Glomerular visceral epithelial cell (primary cell): ENCODE data around the gene RBMS1.

Source experiments
- DNase-seq: peaks from one replicate; pipeline ENCODE4 v3.0.0-alpha.2; 2016; ENCODE audit errors: extremely low spot score

RBMS1 gene

DNA sequence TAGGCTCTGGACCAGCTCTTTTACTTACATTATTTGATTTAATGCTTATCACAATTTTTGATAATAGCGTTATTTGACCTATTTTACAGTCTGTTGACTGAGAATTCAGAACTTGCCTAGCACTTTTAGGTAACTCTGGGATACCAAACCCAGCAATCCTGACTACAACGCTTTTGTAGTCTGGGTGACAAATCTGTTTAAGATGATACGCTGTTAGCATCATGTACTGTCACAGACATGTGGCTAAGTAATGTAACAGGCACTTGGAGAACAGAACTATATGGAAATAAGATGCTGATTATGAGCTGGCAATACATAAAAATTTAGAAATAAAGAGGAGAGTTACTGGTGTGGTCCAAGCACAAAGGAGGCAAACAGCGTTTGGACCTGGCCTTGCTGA is 130.6 kb downstream of the RBMS1 start:
- DNase-seq: no peak

DNA sequence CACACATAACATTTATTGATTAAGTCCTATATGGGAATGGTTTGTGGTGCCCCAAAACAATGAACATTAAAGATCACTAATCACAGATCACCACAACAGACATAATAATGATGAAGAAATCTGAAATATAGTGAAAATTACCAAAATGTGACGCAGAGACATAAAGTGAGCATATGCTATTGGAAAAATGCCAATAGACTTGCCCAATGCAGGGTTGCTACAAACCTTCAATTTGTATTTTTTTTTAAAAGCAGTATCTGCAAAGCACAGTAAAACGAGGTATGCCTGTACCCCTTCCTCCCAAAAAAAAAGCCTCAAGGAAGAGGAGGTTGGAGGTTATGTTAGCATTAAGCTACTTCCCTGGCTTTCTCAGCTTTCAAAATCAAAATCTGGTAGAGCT is 131.1 kb downstream of the RBMS1 start:
- DNase-seq: no peak

DNA sequence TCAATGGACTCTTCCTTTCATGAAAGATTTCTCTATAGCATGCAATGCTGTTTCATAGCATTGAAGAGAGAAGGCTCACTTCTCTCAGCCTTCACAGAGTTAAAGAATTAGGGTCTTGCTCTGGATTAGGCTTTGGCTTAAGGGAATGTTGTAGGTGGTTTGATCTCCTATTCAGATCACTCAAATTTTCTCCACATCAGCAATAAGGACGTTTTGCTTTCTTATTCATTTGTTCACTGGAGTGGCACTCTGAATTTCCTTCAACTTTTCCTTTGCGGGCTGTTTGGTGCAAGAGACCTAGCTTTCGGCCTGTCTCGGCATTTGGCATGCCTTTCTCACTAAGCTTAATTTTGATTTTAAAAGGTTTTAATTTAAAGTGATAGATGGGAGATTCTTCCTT is 131.6 kb downstream of the RBMS1 start:
- DNase-seq: no peak

DNA sequence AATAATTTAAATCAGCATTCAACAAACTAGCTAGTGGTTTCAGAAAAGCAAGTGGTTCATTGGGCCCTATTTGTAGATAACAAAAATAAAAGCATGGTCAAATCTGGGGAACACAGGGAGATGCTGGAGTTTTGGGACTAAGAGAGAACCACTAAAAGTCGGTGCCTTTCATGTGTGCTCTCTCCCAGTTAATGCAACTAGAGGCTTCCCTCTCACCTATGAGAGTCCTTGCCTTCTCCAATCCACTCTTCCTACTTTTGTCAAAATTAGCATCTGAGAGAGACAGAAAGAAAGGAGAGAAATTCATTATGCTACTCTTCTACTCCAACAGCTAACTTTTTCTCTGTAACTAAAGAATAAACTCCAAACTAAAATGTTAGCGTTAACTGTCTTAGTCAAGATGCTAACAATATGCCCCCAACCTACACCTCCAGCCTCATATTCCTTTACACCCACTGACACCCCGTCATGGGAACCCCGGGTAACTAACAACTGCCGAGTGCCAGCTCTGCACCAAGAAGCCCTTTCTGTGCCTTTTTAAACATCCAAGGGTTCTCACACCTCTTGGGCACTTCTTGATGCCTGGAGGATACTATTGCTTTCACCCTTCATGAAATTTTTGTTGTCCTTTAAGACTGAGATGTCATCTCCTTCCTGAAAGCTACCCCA is 133.4 kb downstream of the RBMS1 start:
- no peak for DNase-seq

DNA sequence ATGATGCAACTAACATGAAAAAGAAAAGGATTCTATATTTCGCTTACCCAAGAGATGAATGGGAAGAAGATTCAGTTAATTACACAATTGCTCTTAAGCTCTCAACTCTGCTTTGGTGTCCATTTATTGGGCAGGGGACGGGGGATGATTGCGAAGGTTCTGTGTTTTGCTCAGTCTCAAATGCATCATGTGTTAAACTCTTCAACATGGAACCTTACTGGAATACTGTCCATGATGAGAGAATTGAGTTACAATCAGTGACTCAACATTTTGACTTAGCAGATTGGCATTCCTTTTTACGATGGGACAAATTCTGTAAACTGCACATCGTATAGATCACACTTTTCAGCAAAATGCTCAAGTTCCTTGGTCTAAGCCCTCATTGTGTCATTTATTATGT is 135.6 kb downstream of the RBMS1 start:
- peak; percentile 20 for DNase-seq

DNA sequence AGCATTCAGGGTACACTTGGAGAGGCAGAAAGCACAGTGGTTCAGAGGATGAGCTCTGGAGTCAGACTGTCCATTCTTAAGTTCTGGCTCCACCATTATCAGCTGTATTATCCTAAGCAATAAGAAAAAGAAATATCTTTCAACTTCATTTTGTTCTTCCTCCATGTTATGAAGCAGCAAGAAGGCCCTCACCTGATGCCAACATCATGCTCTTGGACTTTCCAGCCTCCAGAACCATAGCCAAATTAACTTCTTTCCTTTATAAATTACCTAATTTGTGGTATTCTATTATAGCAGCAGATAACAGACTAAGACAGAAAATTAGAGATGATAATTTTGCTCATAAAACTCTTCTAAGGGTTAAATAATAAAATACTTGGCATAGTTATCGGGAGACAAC is 137.1 kb downstream of the RBMS1 start:
- DNase-seq: no peak

DNA sequence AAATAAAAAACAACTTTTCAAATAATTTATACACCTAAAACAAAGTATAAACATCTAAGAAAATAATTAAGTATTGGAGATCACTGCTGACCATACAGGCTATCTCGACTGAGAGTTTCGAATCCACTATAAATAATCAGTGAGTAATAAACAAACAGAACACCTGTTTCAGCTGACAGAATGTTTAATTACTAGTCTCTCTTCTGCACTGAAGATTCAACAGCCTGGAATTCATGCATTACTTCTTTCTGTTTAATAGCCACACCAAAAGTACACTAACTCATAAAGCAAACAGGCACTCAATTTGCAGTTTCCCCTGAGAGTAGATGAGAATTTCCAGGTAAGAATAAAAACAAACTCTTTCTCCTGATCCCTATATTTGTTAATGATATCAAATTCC is 138.5 kb downstream of the RBMS1 start:
- no peak for DNase-seq

DNA sequence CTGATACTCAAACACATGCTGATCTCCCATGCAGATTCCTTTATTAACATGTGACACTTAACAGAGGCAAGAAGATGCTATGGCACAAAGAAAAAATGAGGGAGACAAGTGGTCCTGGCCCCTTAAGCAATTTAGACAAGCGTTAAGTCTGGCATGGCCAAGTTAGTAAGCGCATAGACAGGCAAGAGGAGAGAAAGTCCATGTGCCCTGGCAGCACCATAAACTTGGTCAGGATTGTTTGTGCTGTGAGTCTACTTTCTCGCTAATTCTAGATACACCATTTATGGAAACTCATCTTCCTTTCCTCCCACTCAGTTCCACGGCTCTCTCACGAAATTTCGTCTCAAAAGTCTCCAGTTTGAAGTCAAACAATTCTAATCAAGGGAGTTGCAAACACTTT is 138.9 kb downstream of the RBMS1 start:
- no peak for DNase-seq

DNA sequence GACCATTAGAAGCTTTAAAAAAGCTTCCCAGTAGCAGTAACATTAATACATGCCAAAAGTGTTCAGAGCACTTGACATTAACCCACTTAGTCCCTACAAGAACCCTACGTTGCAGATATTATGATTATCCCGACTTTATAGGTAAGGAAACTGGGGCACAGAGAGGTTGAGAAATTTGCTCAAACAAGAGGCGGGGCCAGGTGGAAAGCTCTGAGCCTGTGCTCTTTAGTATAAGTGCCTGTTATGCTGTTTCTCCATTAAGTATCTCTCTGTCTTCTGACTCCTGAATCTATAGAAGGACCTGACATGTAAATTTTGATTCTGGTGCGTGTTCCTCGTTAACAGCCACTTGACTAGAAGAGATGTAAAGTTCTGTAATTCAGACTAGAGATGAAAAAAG is 139.8 kb downstream of the RBMS1 start:
- DNase-seq: no peak

DNA sequence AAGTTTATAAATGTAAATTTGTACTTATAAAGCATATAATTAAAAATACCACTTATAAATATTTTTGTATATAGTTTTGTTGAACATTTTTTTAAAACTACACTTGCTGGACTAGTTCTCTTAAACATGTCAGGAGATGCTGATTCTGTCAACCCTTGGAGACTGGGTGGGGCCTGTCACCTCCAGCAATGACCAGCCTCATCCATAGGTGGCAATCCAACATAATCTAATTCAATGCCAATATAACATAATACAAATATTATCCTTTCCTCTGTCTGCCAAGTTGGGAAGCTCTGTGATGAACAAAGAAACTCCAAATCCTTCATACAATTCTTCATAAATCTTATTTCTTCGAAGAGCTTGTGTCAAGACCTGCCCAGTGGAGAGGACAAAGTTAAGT is 140.4 kb downstream of the RBMS1 start:
- no peak for DNase-seq

DNA sequence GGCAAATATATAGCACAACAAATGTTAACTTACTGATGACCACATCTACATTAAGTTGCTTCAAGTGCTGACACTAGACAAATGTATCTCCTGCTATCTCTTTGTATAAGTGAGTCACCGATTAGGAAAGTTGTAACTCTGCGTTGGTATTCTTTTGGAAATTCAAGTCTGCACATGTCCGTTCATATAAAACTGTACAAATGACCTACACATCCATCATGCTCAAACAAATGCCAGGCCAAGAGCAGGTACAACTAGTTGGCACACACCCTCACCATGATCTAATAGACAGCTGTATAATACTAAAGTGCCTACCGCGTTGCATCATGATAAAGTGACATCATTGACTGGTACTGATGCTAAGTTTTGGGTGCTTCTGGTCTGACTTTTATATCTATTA is 141.1 kb downstream of the RBMS1 start:
- DNase-seq: peak; percentile 17

DNA sequence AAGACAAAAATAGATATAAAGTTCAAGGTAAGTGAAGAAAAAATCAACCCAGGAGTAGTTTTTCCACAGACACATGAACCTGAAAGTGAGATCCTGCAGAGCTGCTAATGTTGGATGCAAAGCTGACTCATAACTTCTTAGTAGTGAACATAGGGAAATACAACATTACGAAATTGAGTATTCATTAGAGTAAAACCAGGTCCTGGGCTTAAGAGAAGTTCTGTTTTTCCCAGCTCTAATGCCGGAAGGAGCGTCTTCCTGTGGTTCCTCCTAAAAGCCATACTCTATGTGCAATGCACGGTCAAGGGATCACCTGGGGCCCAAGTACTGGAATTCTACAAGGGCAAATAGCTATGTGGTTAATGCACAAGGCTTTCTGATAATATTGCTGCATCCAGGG is 141.7 kb downstream of the RBMS1 start:
- peak; percentile 61 for DNase-seq

DNA sequence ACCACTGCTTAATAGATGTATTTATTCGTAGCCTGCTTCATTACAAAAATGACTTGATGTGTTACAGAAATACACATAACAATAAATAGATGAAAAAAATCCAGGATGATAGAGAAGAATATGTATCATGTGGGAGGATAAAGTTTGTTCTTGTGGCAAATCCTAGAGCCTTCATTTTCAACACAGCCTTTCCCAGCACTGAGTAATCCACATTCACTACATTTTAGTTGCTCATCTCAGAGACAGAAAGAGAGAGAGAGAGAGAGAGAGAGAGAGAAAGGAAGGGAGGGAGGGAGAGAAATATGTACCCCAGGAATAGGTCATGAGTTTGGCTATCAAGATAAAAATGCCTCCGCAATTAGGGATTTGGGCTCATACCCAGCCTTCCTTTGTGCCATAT is 144.3 kb downstream of the RBMS1 start:
- no peak for DNase-seq

DNA sequence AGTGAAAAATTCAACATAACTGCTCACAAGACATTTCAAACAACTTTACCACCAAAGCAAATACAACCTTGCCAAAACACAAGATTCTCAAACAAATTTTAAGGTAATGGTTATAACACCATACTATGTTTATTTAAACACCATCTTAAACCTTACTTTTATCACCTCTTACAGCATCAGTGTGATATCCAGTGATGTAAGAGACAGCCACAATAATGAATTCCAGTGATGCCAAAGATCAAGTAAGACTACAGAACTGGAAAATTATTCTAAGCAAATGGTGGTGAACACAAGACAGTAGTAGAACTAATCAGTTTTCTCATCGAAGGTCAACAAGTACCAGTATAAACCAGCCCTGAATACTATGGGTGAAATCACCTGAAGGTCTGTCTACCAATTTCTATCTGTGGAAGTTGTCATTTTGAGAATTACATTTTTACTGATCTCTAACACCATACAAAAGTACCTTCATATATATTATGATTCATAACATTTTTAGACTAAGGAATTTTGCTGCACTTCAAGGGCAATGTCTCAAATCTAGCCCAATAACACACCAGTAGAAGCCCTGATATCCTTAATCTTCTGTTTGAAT is 146.2 kb downstream of the RBMS1 start:
- peak; percentile 23 for DNase-seq

DNA sequence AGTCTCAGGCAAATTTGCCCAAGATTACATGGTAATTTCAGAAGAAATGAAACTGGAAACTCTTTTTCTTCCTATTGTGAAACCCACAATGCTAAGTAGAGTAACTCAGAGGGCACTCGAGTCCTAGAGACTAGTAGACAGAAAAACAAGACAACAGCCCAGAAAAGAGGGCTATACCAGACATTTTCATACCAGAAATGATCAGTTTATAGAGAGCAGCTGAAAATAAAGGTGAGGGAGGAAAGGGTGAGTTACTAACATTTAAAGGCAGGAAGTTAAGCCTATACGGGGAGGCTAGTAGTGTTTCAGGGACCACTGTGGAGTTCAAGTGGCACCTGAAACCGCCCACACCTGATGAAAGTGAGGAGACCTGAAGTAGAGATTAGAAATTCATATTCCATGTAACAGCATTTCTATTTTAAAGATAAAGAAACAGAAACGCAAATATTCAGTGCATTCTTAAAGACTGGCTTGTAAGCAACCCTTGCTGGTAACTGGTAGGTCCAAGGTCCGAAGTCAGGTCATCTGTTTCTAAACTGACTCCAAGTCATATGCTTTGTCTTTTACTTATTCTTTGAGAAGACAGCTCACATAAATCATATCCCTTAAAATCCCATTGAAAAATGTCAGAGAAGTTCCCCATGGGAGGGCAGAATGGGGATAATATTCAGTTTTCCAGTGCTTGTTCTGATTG is 148.4 kb downstream of the RBMS1 start:
- no peak for DNase-seq

DNA sequence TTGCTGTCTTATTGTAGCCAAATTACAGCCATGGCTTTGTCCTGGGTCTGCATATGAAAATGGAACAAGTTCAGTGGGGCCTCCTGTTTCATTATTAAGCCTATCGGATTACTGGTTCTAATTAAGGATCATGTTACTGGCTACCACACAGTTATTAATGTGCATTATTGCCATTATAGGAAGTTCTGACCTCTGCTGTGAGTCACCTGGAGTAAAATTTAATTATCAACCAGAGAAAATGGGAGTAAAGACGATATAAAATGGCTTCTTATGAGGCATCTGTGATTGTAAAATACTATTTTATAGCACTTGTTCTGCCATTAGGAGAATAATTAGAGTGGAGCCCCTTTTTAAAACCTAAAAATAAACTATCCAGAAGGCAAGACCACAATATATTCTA is 150.2 kb downstream of the RBMS1 start:
- no peak for DNase-seq

DNA sequence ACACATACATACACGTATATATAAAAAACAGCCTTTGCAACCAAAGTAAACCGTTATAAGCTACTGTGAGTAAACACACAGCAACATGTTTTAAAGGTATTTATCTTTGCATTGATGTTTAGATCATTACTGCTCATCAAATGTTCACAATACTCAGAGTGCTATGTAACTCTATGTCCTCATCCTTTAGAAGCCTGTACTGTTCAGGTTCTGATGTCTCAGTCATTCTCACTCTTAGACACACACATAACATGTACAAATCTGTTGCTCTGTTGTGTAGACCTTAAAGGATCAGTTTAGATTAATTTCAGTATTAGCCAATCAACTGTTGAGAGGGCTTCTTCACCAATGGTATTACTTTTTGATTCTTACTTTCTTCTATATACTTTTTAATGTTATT is 153.9 kb downstream of the RBMS1 start:
- no peak for DNase-seq

DNA sequence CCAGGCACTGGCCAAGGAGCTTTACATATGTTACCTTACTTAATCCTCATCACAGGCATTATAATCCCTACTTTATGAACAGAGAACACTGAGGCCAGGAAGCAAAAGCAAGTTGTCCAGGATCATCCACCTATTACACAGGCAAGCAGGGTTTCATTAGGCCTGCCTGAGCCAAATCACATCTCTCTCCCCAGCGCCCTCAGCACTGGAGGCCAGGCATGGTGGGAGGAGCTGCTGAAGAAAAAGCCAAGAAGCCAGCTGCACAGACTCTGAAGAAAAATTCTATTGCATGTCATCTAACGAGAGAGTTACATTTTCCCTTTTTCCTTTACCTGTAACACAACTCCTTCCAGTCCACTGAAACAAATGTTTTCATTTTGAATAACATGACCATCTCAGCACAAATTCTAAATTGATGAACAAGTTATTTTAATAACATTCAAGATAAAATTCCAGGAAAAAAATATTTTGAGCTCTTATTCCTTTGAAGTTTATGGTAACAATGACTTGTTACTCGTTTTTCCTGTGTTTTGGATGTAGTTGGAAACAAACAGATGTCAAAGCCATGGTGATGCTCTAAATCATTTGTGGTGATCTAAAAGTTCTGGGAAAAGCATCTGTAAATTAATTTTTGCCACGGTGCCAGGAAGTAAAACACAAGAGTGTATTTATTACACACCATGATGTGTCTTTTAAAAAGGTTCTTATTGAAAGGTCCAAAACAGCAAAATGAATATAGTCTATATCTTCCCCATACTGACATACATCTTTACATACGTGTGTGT is 154.5 kb downstream of the RBMS1 start:
- DNase-seq: no peak

DNA sequence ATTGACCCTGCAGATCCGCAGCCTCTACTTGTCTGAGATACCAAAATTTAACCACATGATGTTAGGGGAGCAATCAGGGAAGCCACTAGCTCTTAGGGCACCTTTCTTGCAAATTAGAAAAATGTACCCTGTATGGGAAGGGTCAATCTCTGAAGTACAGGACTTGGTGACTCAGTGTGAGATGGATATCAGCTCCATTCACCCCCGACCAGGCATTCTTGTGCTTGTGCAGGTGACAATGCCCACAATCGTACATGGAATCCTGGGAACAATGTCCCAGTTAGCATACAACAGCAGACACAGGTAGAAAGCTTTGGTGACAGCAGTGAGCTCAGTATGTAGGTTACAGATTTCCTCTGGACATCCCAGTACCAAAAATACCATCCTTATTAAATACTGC is 155.9 kb downstream of the RBMS1 start:
- no peak for DNase-seq

DNA sequence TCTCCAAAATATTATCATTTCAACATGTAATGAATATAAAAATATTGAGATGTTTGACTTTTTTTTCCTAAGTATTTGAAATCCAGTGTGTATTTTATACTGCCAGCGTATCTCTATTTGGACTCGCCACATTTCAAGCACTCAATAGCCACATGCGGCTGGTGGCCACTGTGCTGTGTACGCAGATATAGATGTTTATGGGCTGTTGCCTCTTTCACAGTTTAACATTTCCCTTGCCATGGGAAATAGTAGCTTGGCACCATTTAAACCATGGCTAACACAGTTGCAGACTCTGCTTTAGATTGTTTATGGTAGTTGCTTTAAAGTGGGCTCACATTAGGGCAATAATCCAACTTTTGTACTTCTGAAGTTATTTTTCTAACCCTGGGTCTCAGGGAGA is 157.0 kb downstream of the RBMS1 start:
- DNase-seq: no peak

DNA sequence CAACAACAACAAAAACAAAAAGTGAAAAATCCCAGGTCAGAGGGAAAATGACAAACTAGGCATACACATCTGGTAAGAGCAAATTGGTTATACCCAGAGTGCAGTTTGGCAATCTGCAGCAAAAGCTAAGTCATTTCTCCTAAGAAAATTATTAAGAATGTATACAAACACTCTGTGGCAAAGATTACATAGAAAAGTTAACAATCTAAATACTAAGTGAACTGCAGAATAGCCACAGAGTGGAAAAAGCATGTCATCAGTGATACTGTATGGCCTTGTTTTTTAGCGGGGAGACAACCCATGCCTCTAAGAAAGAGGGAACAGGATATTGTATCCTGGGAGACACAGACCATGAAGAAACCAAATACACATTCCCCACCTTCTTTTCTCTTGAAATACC is 157.5 kb downstream of the RBMS1 start:
- no peak for DNase-seq

DNA sequence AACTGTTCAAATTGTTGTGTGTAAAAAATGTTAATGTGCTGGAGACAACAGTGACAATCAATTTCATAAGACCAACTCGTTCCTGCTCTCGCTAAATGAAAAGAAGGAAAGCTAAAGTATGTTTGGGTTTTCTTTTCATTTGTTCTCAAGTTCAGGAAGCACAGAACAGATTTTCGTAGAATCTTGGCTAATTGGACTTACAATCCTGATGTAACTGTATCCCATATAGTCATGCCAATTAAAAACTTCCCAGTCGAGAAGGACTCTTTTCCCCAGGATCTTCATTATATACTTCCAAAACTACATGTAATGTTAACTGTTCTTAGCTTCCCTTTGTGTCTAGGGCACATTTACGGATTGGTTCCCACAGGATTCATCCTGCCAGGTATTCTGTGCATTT is 158.2 kb downstream of the RBMS1 start:
- no peak for DNase-seq
